GM23338 (cell line): ENCODE data around the gene AMFR. TPM values are rescaled to one million over a fixed set of nuclear protein-coding genes. Genes with fewer than 3 reads are reported as not detected.
A peak's percentile ranks its signal among the peaks of the same experiment; 100 is the strongest.

Source experiments
- ATAC-seq: fragments of 200-7000 bp; cut with Tn5 transposase; 3 replicates; pipeline ENCODE4 v1.9.1; 2020
- DNase-seq: peaks from one replicate; pipeline ENCODE4 v3.0.0-alpha.2; 2015; ENCODE audit warnings: low spot score
- H2AFZ ChIP-seq: fragments of 200-600 bp; sonication (generic); 2 replicates; pipeline ENCODE4 v1.8.0; 2016; ENCODE audit warnings: antibody characterized with exemption, mild to moderate bottlenecking, moderate library complexity
- H3F3A ChIP-seq: fragments of 200-600 bp; sonication (generic); replicated peaks from 2 replicates; pipeline ENCODE4 v1.8.0; 2017; ENCODE audit warnings: antibody characterized with exemption, mixed run types, low read depth
- H3K27ac ChIP-seq: fragments of 200-600 bp; sonication (generic); 2 replicates; pipeline ENCODE4 v1.6.1; 2016; ENCODE audit warnings: low read depth
- H3K27me3 ChIP-seq: fragments of 200-600 bp; sonication (generic); 2 replicates; pipeline ENCODE4 v1.8.0; 2016; ENCODE audit warnings: mild to moderate bottlenecking, mixed run types, moderate library complexity; ENCODE audit not compliant: insufficient read depth
- H3K36me3 ChIP-seq: fragments of 200-600 bp; sonication (generic); 2 replicates; pipeline ENCODE4 v1.8.0; 2016; ENCODE audit warnings: mild to moderate bottlenecking; ENCODE audit not compliant: insufficient read depth
- H3K4me1 ChIP-seq: fragments of 200-600 bp; sonication (generic); 2 replicates; pipeline ENCODE4 v1.8.0; 2016; ENCODE audit warnings: mild to moderate bottlenecking, moderate library complexity; ENCODE audit not compliant: insufficient read depth
- H3K4me2 ChIP-seq: fragments of 200-600 bp; sonication (generic); 2 replicates; pipeline ENCODE4 v1.7.1; 2017; ENCODE audit warnings: mixed run types
- H3K4me3 ChIP-seq: fragments of 200-600 bp; sonication (generic); 2 replicates; pipeline ENCODE4 v1.6.1; 2016; ENCODE audit warnings: mixed run types
- H3K79me2 ChIP-seq: fragments of 200-600 bp; sonication (generic); replicated peaks from 2 replicates; pipeline ENCODE4 v1.8.0; 2017; ENCODE audit warnings: mild to moderate bottlenecking; ENCODE audit not compliant: insufficient read depth
- H3K9me2 ChIP-seq: fragments of 200-600 bp; sonication (generic); 2 replicates; pipeline ENCODE4 v1.8.0; 2017; ENCODE audit not compliant: insufficient read depth
- H4K20me1 ChIP-seq: fragments of 200-600 bp; sonication (generic); replicated peaks from 2 replicates; pipeline ENCODE4 v1.8.0; 2017; ENCODE audit warnings: mild to moderate bottlenecking; ENCODE audit not compliant: insufficient read depth
- H3K27ac Mint-ChIP-seq: 2 replicates; pipeline ENCODE4 v1.8.0; 2020; ENCODE audit warnings: inconsistent platforms, mild to moderate bottlenecking, moderate library complexity, mixed read lengths
- H3K27me3 Mint-ChIP-seq: 3 replicates; pipeline ENCODE4 v1.8.0; 2022; ENCODE audit warnings: low read depth, mild to moderate bottlenecking, moderate library complexity, mixed read lengths, inconsistent platforms; ENCODE audit not compliant: insufficient read depth, poor library complexity
- H3K36me3 Mint-ChIP-seq: 3 replicates; pipeline ENCODE4 v1.8.0; 2021; ENCODE audit warnings: low read depth, mild to moderate bottlenecking, inconsistent platforms, moderate library complexity, mixed read lengths
- H3K4me1 Mint-ChIP-seq: 3 replicates; pipeline ENCODE4 v1.8.0; 2020; ENCODE audit warnings: mild to moderate bottlenecking, inconsistent platforms, mixed read lengths
- H3K4me3 Mint-ChIP-seq: 3 replicates; pipeline ENCODE4 v1.8.0; 2021; ENCODE audit warnings: moderate library complexity, mild to moderate bottlenecking, inconsistent platforms, mixed read lengths
- H3K9me3 Mint-ChIP-seq: 3 replicates; pipeline ENCODE4 v1.8.0; 2020; ENCODE audit warnings: moderate library complexity, mild to moderate bottlenecking, inconsistent platforms, mixed read lengths
- EZH2 ChIP-seq: fragments of 200-600 bp; sonication (generic); IDR thresholded peaks from one replicate; pipeline ENCODE4 v1.8.0; 2017; ENCODE audit warnings: antibody characterized with exemption, mild to moderate bottlenecking, low read depth; ENCODE audit not compliant: unreplicated experiment
- EZH2phosphoT487 ChIP-seq: fragments of 200-600 bp; sonication (generic); IDR thresholded peaks from one replicate; pipeline ENCODE4 v1.8.1; 2018; ENCODE audit warnings: antibody characterized with exemption; ENCODE audit not compliant: unreplicated experiment
- NANOG ChIP-seq: IDR thresholded peaks from 2 replicates; pipeline ENCODE4 v1.6.1; 2016; ENCODE audit warnings: antibody characterized with exemption, borderline replicate concordance
- STAT1 ChIP-seq: IDR thresholded peaks from one replicate; pipeline ENCODE4 v1.6.1; 2016; ENCODE audit warnings: antibody characterized with exemption; ENCODE audit not compliant: unreplicated experiment
- ZNF114 ChIP-seq: fragments of 250-450 bp; sonication (Bioruptor Pico); IDR thresholded peaks from 2 replicates; pipeline ENCODE4 v1.5.0; 2020; ENCODE audit warnings: mild to moderate bottlenecking, moderate library complexity
- polyA plus RNA-seq: library from polyadenylated mRNA; unstranded; fragments of >200 nt; fragmentation: Nextera tagmentation; extraction: Ambion mirVana; gene quantifications from 2 replicates; pipeline ENCODE4 v1.2.1, GENCODE V29; 2016
- total RNA-seq: library from RNA; depleted of rRNA; stranded (reverse); fragments of >200 nt; shearing (Covaris generic); gene quantifications from 2 replicates; pipeline ENCODE4 v1.2.3, GENCODE V29; 2014
- TF ChIP-seq, protein P1 (sequence below): fragments of 250-450 bp; sonication (Bioruptor Pico); IDR thresholded peaks from 2 replicates; pipeline ENCODE4 v1.5.0; 2020; ENCODE audit warnings: mild to moderate bottlenecking, moderate library complexity
- TF ChIP-seq, protein P2 (sequence below), 2 experiments: fragments of 200-600 bp in 1 of 2; sonication (generic) in 1 of 2; conservative IDR thresholded peaks; 2 replicates each; pipeline versions ENCODE4 v1.5.1 to v1.6.1; 2016 to 2017; ENCODE audit warnings: antibody characterized with exemption in 2 of 2, low read depth in 2 of 2, mild to moderate bottlenecking in 2 of 2, moderate library complexity in 1 of 2

The AMFR gene
- total and polyA plus RNA-seq, 2 experiments from 2014 or later = 9.0 to 41.1 TPM

DNA sequence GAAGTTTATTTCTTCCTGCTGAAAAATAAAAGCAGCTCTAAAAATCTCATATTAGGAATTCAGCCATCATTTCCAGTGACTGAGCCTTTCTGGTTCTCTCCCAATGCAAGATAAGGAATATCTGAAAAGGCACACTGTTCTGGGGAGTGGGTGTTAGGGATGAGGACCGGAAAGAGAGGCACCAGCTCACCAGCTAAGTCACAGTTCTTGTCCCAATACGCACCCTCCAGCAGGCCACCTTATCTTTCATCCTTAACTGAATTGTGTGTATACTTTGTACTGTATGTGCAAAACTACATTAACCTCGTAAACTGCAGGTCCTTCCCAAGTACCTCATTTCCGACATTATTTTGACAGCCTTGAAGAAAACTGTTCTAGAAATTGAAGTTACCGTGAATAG, 11.0 kb downstream of the AMFR start:
- H3K27me3 ChIP-seq = no peaks in the 10 kb centered on the region
- no peak overlapping the region for H3K4me3 ChIP-seq
- Mint-ChIP-seq H3K9me3 (no peaks in the 10 kb centered on the region), H3K27ac (no peak overlapping the region), H3K27me3 (peaks cover 2% of the 10 kb centered on the region), H3K4me1 (peaks cover 17% of the 10 kb centered on the region), H3K4me3 (no peak overlapping the region), H3K36me3 (peaks cover 15% of the 10 kb centered on the region)
- H3K79me2 ChIP-seq = peaks cover 57% of the 10 kb centered on the region
- H3K36me3 ChIP-seq = peaks cover 3% of the 10 kb centered on the region; the same call in 1 of the 2 replicates
- H2AFZ ChIP-seq = no peak overlapping the region
- H4K20me1 ChIP-seq = peaks cover 14% of the 10 kb centered on the region
- H3K4me2 ChIP-seq = no peak overlapping the region
- H3K27ac ChIP-seq = 0 out of 2 replicates have a peak overlapping the region, but pooled peaks have one; percentile 32
- ATAC-seq (no peak), DNase-seq (no peak)
- TF ChIP-seq EZH2 (no peak), NANOG (no peak), ZNF114 (CRISPR knock-in tag) (no peak), STAT1 (no peak), EZH2phosphoT487 (no peak)
- TF ChIP-seq, protein P1, sequence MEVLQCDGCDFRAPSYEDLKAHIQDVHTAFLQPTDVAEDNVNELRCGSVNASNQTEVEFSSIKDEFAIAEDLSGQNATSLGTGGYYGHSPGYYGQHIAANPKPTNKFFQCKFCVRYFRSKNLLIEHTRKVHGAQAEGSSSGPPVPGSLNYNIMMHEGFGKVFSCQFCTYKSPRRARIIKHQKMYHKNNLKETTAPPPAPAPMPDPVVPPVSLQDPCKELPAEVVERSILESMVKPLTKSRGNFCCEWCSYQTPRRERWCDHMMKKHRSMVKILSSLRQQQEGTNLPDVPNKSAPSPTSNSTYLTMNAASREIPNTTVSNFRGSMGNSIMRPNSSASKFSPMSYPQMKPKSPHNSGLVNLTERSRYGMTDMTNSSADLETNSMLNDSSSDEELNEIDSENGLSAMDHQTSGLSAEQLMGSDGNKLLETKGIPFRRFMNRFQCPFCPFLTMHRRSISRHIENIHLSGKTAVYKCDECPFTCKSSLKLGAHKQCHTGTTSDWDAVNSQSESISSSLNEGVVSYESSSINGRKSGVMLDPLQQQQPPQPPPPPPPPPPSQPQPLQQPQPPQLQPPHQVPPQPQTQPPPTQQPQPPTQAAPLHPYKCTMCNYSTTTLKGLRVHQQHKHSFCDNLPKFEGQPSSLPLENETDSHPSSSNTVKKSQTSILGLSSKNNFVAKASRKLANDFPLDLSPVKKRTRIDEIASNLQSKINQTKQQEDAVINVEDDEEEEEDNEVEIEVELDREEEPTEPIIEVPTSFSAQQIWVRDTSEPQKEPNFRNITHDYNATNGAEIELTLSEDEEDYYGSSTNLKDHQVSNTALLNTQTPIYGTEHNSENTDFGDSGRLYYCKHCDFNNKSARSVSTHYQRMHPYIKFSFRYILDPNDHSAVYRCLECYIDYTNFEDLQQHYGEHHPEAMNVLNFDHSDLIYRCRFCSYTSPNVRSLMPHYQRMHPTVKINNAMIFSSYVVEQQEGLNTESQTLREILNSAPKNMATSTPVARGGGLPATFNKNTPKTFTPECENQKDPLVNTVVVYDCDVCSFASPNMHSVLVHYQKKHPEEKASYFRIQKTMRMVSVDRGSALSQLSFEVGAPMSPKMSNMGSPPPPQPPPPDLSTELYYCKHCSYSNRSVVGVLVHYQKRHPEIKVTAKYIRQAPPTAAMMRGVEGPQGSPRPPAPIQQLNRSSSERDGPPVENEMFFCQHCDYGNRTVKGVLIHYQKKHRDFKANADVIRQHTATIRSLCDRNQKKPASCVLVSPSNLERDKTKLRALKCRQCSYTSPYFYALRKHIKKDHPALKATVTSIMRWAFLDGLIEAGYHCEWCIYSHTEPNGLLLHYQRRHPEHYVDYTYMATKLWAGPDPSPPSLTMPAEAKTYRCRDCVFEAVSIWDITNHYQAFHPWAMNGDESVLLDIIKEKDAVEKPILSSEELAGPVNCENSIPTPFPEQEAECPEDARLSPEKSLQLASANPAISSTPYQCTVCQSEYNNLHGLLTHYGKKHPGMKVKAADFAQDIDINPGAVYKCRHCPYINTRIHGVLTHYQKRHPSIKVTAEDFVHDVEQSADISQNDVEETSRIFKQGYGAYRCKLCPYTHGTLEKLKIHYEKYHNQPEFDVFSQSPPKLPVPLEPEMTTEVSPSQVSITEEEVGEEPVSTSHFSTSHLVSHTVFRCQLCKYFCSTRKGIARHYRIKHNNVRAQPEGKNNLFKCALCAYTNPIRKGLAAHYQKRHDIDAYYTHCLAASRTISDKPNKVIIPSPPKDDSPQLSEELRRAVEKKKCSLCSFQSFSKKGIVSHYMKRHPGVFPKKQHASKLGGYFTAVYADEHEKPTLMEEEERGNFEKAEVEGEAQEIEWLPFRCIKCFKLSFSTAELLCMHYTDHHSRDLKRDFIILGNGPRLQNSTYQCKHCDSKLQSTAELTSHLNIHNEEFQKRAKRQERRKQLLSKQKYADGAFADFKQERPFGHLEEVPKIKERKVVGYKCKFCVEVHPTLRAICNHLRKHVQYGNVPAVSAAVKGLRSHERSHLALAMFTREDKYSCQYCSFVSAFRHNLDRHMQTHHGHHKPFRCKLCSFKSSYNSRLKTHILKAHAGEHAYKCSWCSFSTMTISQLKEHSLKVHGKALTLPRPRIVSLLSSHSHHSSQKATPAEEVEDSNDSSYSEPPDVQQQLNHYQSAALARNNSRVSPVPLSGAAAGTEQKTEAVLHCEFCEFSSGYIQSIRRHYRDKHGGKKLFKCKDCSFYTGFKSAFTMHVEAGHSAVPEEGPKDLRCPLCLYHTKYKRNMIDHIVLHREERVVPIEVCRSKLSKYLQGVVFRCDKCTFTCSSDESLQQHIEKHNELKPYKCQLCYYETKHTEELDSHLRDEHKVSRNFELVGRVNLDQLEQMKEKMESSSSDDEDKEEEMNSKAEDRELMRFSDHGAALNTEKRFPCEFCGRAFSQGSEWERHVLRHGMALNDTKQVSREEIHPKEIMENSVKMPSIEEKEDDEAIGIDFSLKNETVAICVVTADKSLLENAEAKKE (CRISPR knock-in tag) = no peak
- peaks cover 21% of the 10 kb centered on the region for H3K4me1 ChIP-seq
- no peaks in the 10 kb centered on the region for H3K9me2 ChIP-seq
- no peaks in the 10 kb centered on the region for H3F3A ChIP-seq

DNA sequence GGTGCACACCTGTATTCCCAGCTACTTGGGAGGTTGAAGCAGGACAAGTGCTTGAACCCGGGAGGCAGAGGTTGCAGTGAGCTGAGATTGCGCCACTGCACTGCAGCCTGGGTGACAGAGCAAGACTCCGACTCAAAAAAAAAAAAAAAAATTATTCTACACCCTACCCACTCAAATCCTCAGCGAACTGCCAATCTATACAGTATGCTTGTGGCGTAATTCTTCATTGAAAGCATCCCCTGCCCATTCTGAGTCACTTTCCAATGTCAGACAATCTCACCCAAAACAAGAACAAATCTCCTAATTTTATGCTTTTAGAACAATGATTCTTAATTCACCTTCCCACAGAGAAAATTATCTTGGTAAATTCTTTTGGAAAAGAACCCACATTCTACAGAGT, 12.0 kb downstream of the AMFR start:
- Histone ChIP-seq H4K20me1 (peaks cover 14% of the 10 kb centered on the region; the same call in 1 of the 2 replicates), H3K36me3 (peaks cover 3% of the 10 kb centered on the region; the same call in 1 of the 2 replicates), H3K79me2 (peaks cover 48% of the 10 kb centered on the region), H3F3A (no peaks in the 10 kb centered on the region), H3K4me3 (no peak overlapping the region), H3K4me1 (peaks cover 21% of the 10 kb centered on the region), H2AFZ (no peak overlapping the region), H3K27me3 (no peaks in the 10 kb centered on the region), H3K4me2 (no peak overlapping the region), H3K9me2 (no peaks in the 10 kb centered on the region), H3K27ac (no peak overlapping the region)
- Mint-ChIP-seq H3K27me3 (no peaks in the 10 kb centered on the region), H3K4me3 (no peak overlapping the region), H3K36me3 (peaks cover 15% of the 10 kb centered on the region), H3K27ac (no peak overlapping the region), H3K9me3 (no peaks in the 10 kb centered on the region), H3K4me1 (peaks cover 17% of the 10 kb centered on the region)
- no peak for DNase-seq
- ATAC-seq = no peak
- TF ChIP-seq, protein P2, sequence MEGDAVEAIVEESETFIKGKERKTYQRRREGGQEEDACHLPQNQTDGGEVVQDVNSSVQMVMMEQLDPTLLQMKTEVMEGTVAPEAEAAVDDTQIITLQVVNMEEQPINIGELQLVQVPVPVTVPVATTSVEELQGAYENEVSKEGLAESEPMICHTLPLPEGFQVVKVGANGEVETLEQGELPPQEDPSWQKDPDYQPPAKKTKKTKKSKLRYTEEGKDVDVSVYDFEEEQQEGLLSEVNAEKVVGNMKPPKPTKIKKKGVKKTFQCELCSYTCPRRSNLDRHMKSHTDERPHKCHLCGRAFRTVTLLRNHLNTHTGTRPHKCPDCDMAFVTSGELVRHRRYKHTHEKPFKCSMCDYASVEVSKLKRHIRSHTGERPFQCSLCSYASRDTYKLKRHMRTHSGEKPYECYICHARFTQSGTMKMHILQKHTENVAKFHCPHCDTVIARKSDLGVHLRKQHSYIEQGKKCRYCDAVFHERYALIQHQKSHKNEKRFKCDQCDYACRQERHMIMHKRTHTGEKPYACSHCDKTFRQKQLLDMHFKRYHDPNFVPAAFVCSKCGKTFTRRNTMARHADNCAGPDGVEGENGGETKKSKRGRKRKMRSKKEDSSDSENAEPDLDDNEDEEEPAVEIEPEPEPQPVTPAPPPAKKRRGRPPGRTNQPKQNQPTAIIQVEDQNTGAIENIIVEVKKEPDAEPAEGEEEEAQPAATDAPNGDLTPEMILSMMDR (conservative IDR thresholded peaks at IDR 0.05; ENCODE audit: low read depth in 2 of 2) = no peak
- TF ChIP-seq NANOG = no peak
